GM23248 (cell line): ENCODE measurements around the gene VPS13D. TPM values are rescaled to one million over a fixed set of nuclear protein-coding genes. Genes with fewer than 3 reads are reported as not detected.

ENCODE experiments used
- DNase-seq: peaks from one replicate; pipeline ENCODE4 v3.0.0-alpha.2; 2015
- H2AFZ ChIP-seq: fragments of 200-600 bp; sonication (generic); 2 replicates; pipeline ENCODE4 v1.6.1; 2016; ENCODE audit warnings: antibody characterized with exemption
- H3F3A ChIP-seq: fragments of 200-600 bp; sonication (generic); 2 replicates; pipeline ENCODE4 v1.6.1; 2016; ENCODE audit warnings: mild to moderate bottlenecking, antibody characterized with exemption, mixed run types; ENCODE audit not compliant: insufficient read depth
- H3K27ac ChIP-seq: fragments of 200-600 bp; sonication (generic); 2 replicates; pipeline ENCODE4 v1.5.1; 2016; ENCODE audit warnings: mild to moderate bottlenecking
- H3K27me3 ChIP-seq: fragments of 200-600 bp; sonication (generic); replicated peaks from 2 replicates; pipeline ENCODE4 v1.6.1; 2016; ENCODE audit warnings: mild to moderate bottlenecking; ENCODE audit not compliant: insufficient read depth
- H3K36me3 ChIP-seq: fragments of 200-600 bp; sonication (generic); 2 replicates; pipeline ENCODE4 v1.6.1; 2016; ENCODE audit warnings: low read depth, mild to moderate bottlenecking
- H3K4me1 ChIP-seq: fragments of 200-600 bp; sonication (generic); 2 replicates; pipeline ENCODE4 v1.6.1; 2016; ENCODE audit warnings: mild to moderate bottlenecking; ENCODE audit not compliant: insufficient read depth
- H3K4me2 ChIP-seq: fragments of 200-600 bp; sonication (generic); one replicate; pipeline ENCODE4 v1.6.1; 2016; ENCODE audit warnings: mild to moderate bottlenecking; ENCODE audit not compliant: unreplicated experiment
- H3K4me3 ChIP-seq: fragments of 200-600 bp; sonication (generic); 2 replicates; pipeline ENCODE4 v1.5.1; 2016; ENCODE audit warnings: mild to moderate bottlenecking
- H3K79me2 ChIP-seq: fragments of 200-600 bp; sonication (generic); 2 replicates; pipeline ENCODE4 v1.6.1; 2016; ENCODE audit warnings: mild to moderate bottlenecking; ENCODE audit not compliant: insufficient read depth
- H3K9ac ChIP-seq: fragments of 200-600 bp; sonication (generic); 2 replicates; pipeline ENCODE4 v1.6.1; 2016; ENCODE audit warnings: mild to moderate bottlenecking
- H3K9me2 ChIP-seq: fragments of 200-600 bp; sonication (generic); 2 replicates; pipeline ENCODE4 v1.6.1; 2016; ENCODE audit warnings: mixed run types, mild to moderate bottlenecking, moderate library complexity; ENCODE audit not compliant: insufficient read depth
- H3K9me3 ChIP-seq: fragments of 200-600 bp; sonication (generic); one replicate; pipeline ENCODE4 v1.6.1; 2017; ENCODE audit warnings: low read depth
- H4K20me1 ChIP-seq: fragments of 200-600 bp; sonication (generic); 2 replicates; pipeline ENCODE4 v1.6.0; 2016; ENCODE audit not compliant: insufficient read depth
- EZH2 ChIP-seq: fragments of 200-600 bp; sonication (generic); IDR thresholded peaks from 2 replicates; pipeline ENCODE4 v1.6.1; 2018; ENCODE audit warnings: antibody characterized with exemption, mild to moderate bottlenecking; ENCODE audit not compliant: insufficient read depth, poor library complexity, severe bottlenecking
- EZH2phosphoT487 ChIP-seq: fragments of 200-600 bp; sonication (generic); IDR thresholded peaks from 2 replicates; pipeline ENCODE4 v1.6.1; 2018; ENCODE audit warnings: antibody characterized with exemption, moderate library complexity, mild to moderate bottlenecking, low read depth; ENCODE audit not compliant: insufficient read depth
- WGBS, 2 experiments: methylation state at CpG; one replicate each; pipeline ENCODE4 v1.1.6; 2015 to 2017; ENCODE audit warnings: low lambda C conversion rate in 2 of 2, low coverage in 1 of 2; ENCODE audit errors: missing lambda C conversion rate in 2 of 2; 5-methylcytosine and 5-hydroxymethylcytosine counted together
- in situ Hi-C: fragments of 300-500 bp; cut with MboI; formaldehyde crosslinking; loops from 2 replicates; pipeline ENCODE4 v1.15.0; 2020
- polyA plus RNA-seq: library from polyadenylated mRNA; unstranded; fragments of >200 nt; fragmentation: Nextera tagmentation; extraction: Ambion mirVana; gene quantifications from 2 replicates; pipeline ENCODE4 v1.2.1, GENCODE V29; 2016
- total RNA-seq: library from RNA; depleted of rRNA; stranded (reverse); fragments of >200 nt; shearing (Covaris generic); gene quantifications from 2 replicates; pipeline ENCODE4 v1.2.3, GENCODE V29; 2014

Gene VPS13D
- total and polyA plus RNA-seq, 2 experiments from 2014 or later = 6.8 to 16.4 TPM

DNA sequence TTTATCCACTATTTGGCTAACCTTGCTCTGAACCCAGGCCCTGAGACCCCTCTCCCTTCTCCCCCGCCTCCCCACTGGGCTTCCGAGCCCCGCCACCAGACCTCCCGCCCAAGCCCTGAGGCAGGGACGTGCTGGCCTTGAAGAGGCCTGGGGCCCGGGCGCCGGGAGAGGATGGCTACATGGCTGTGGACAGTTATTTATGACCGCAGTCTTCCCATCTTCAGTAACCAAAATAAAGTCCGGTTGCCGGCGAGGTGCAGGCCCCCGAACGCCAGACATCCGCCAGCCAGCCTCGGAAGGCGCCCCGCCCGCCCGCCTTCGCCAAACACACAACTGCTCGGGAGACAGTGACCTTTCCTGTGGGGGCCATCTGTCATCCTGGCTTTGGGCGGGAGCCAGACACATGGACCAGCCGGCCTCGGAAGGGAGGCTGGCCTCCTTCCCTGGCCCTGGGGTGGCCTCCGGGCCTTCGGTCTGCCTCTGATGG, 319.2 kb downstream of the VPS13D start:
- Histone ChIP-seq H3K4me3 (peak overlapping the region; percentile 55; the same call in 1 of the 2 replicates), H3K27ac (peak overlapping the region; percentile 77)
- TF ChIP-seq EZH2 (no peak), EZH2phosphoT487 (no peak)

DNA sequence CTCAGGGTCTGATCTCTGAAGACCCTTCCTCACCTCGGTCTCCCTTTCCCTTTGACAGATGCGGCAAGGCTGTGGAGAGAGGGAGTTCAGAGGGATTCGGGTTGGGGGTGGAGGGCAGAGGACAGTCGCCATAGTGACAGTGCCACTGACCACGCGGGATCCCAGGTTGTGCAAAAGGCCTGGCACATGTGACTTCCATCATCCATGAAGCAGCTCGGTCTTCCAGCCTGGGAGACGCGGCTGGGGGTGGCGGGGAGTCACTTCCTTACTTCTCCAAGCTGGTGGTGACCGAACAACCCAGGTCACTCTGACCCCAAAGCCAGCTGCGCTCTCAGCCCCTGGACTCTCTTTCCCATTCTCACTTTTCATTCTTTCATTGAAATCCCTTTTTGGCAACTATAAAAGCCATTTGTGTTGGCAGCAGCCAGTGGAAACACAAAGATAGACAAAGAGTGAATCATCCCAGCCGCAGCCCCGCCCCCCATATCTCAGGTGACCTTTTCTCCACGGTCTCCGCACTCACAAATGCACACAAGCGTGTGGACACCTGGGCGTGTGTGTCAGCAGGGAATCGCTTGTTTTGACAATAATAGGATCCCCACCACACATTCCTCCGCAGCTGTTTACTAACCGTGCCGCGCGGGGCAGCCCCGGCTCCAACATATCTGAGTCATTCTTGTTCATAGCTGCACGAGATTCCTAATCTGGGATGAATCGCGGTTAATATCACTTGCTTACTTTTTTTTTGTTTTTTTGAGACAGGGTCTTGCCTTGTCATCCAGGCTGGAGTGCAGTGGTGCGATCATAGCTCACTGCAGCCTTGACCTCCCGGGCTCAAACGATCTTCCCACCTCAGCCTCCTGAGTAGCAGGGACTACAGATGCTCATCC, 319.9 kb downstream of the VPS13D start:
- Histone ChIP-seq H2AFZ (peak overlapping the region; percentile 1; the same call in 1 of the 2 replicates), H3K4me3 (peak overlapping the region; percentile 55), H3K9ac (peak overlapping the region; percentile 57), H3K9me2 (no peaks in the 10 kb centered on the region), H3K79me2 (no peaks in the 10 kb centered on the region), H3K4me1 (peaks cover 16% of the 10 kb centered on the region), H3K27me3 (no peaks in the 10 kb centered on the region), H4K20me1 (no peaks in the 10 kb centered on the region), H3K36me3 (no peaks in the 10 kb centered on the region), H3K27ac (peak overlapping the region; percentile 77), H3K4me2 (peak overlapping the region; percentile 69), H3K9me3 (no peaks in the 10 kb centered on the region), H3F3A (no peaks in the 10 kb centered on the region; the same call in 1 of the 2 replicates)
- peak; percentile 95 for DNase-seq
- 1 to 2% methylated on average over 31 of the region's 31 CpGs for WGBS, 2 experiments
- in situ Hi-C loops = no loop called here
- TF ChIP-seq EZH2phosphoT487 (no peak), EZH2 (no peak)

More for the DNA sequence above, 319.2 kb downstream of the VPS13D start:
- no peaks in the 10 kb centered on the region for H3K9me2 ChIP-seq
- H3K9ac ChIP-seq = peak overlapping the region; percentile 57
- no peaks in the 10 kb centered on the region for H3K79me2 ChIP-seq
- in situ Hi-C loops = no loop called here
- H2AFZ ChIP-seq = peak overlapping the region; percentile 1; the same call in 1 of the 2 replicates
- peaks cover 16% of the 10 kb centered on the region for H3K4me1 ChIP-seq
- no peaks in the 10 kb centered on the region for H3K36me3 ChIP-seq
- DNase-seq = peak; percentile 60
- H3K9me3 ChIP-seq = no peaks in the 10 kb centered on the region
- no peaks in the 10 kb centered on the region for H3K27me3 ChIP-seq
- 9 to 19% methylated on average over 24 to 26 of the region's 27 CpGs for WGBS, 2 experiments
- no peaks in the 10 kb centered on the region for H4K20me1 ChIP-seq
- no peaks in the 10 kb centered on the region; the same call in 1 of the 2 replicates for H3F3A ChIP-seq
- peak overlapping the region; percentile 69 for H3K4me2 ChIP-seq

DNA sequence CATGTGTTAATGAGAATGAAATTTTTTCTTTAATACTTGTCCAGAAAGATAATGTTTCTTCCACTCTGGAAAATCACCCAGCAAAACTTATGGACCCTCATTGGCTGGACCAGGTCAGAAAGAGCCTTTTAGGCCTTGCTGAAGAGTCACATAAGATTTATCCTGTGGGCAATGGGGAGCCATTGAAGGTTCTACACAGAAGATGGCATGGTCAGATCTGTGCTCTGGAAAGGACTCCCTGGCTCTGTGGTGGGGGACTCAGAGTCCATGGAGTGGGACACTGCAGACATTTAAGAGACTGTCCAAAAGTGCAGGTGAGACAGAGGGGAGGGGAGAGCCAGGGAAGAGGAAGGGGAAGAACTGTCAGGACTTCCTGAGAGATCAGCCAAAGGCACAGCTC, 321.8 kb downstream of the VPS13D start:
- H3K27ac ChIP-seq = no peak overlapping the region
- H3K4me3 ChIP-seq = no peak overlapping the region
- H4K20me1 ChIP-seq = no peaks in the 10 kb centered on the region
- peaks cover 18% of the 10 kb centered on the region for H3K4me1 ChIP-seq
- in situ Hi-C loops = no loop called here
- H3F3A ChIP-seq = no peaks in the 10 kb centered on the region; the same call in 1 of the 2 replicates
- H3K27me3 ChIP-seq = no peaks in the 10 kb centered on the region
- no peak overlapping the region for H2AFZ ChIP-seq
- H3K9me3 ChIP-seq = no peaks in the 10 kb centered on the region
- no peak overlapping the region for H3K9ac ChIP-seq
- TF ChIP-seq EZH2 = no peak
- no peak for TF ChIP-seq EZH2phosphoT487
- no peak for DNase-seq
- no peaks in the 10 kb centered on the region for H3K79me2 ChIP-seq
- no peaks in the 10 kb centered on the region for H3K9me2 ChIP-seq
- H3K36me3 ChIP-seq = no peaks in the 10 kb centered on the region
- no peak overlapping the region for H3K4me2 ChIP-seq

DNA sequence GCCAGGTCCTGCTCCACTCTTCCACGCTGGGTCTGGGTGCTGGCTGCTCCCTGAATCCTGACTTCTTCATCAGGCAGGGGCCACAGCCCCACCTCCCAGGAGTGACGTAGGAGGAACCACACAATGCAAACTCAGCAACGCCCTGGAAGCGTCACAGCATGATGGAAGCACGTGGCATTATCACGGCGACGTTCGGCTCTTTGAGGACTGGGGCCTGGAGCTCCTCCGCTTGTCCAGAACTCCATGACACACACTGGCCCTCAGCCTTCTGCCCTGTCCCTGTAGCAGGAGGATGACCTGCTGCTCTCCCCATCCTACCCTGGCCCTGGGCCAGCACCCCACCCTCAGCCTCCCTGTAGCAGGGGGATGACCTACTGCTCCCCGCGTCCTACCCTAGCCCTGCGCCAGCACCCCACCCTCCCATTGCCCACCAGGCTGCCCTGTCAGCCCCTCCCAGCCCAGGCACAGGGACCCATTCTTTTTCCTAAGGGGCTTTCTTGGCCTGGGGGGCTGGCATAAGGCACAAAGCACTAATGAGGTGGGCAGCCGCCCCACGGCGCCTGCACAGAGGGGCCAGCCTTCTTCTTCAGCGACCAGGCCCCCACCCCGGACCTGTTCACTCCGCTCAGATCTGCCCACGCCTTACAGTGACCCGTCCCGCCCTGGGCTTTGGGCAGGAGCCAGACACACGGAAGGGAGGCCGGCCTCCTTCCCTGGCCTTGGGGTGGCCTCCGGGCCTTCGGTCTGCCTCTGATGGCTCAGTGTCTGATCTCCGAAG, 322.5 kb downstream of the VPS13D start:
- H3K9me3 ChIP-seq = no peaks in the 10 kb centered on the region
- 94% methylated on average over 21 to 27 of the region's 27 CpGs for WGBS, 2 experiments
- peaks cover 6% of the 10 kb centered on the region for H3F3A ChIP-seq
- no peak overlapping the region for H2AFZ ChIP-seq
- no peaks in the 10 kb centered on the region for H4K20me1 ChIP-seq
- in situ Hi-C loops = no loop called here
- H3K4me1 ChIP-seq = peaks cover 26% of the 10 kb centered on the region
- no peak overlapping the region for H3K27ac ChIP-seq
- no peaks in the 10 kb centered on the region for H3K36me3 ChIP-seq
- no peaks in the 10 kb centered on the region for H3K27me3 ChIP-seq
- H3K9ac ChIP-seq = no peak overlapping the region
- H3K9me2 ChIP-seq = no peaks in the 10 kb centered on the region
- H3K4me2 ChIP-seq = no peak overlapping the region
- no peak for DNase-seq
- TF ChIP-seq EZH2phosphoT487 (no peak), EZH2 (no peak)
- no peaks in the 10 kb centered on the region for H3K79me2 ChIP-seq
- no peak overlapping the region for H3K4me3 ChIP-seq
